Mucosa of rectum (tissue), 2 donors: ENCODE results near the gene FKBP6.
A peak's percentile ranks its signal among the peaks of the same experiment; 100 is the strongest.
"Not testable (repeated sequence)": the region's sequence is repeated elsewhere in the genome, so short reads cannot be mapped to it uniquely, and the experiment has no call there.

Experiments
- H3K27ac ChIP-seq, 2 donors: one replicate each; pipeline ENCODE4 v1.7.0; 2013; ENCODE audit warnings: inconsistent platforms in 2 of 2, low read depth in 2 of 2, low read length in 2 of 2
- H3K27me3 ChIP-seq, 2 donors: one replicate each; pipeline ENCODE4 v1.7.0; 2013; ENCODE audit warnings: low read length in 2 of 2; ENCODE audit not compliant: control insufficient read depth in 2 of 2, insufficient read depth in 2 of 2
- H3K36me3 ChIP-seq, 2 donors: one replicate each; pipeline ENCODE4 v1.7.0; 2013; ENCODE audit warnings: low read length in 2 of 2; ENCODE audit not compliant: control insufficient read depth in 2 of 2, insufficient read depth in 2 of 2
- H3K4me1 ChIP-seq, 2 donors: one replicate each; pipeline ENCODE4 v1.7.0; 2013; ENCODE audit warnings: low read length in 2 of 2, mild to moderate bottlenecking in 1 of 2; ENCODE audit not compliant: control insufficient read depth in 2 of 2, insufficient read depth in 2 of 2
- H3K4me3 ChIP-seq, 2 donors: one replicate each; pipeline ENCODE4 v1.7.0; 2013; ENCODE audit warnings: low read length in 2 of 2
- H3K9ac ChIP-seq, 2 donors: one replicate each; pipeline ENCODE4 v1.7.0; 2013; ENCODE audit warnings: low read length in 2 of 2, low read depth in 1 of 2, mild to moderate bottlenecking in 1 of 2
- H3K9me3 ChIP-seq, 2 donors: one replicate each; pipeline ENCODE4 v1.7.0; 2013; ENCODE audit warnings: low read length in 2 of 2; ENCODE audit not compliant: control insufficient read depth in 2 of 2
- donor health status: healthy.
- donor health status: Normal muscosa, but diverticular disease.

FKBP6 gene

GRCh38 chr7:73327922-73328321 is at the start of gene FKBP6, which contains the start of gene TRIM50:
FKBP6 (plus strand) TSS chr7:73328161; CDS start chr7:73328429, 268 bp downstream.
TRIM50 (minus strand) TSS chr7:73328082; CDS start chr7:73324787, 3,295 bp downstream.
- H3K36me3 ChIP-seq, H3K4me1 ChIP-seq, H3K9me3 ChIP-seq, H3K27ac ChIP-seq, H3K9ac ChIP-seq, H3K27me3 ChIP-seq, H3K4me3 ChIP-seq: not testable (repeated sequence)

- H3K4me1 ChIP-seq, H3K9ac ChIP-seq, H3K27me3 ChIP-seq, H3K27ac ChIP-seq, H3K4me3 ChIP-seq, H3K36me3 ChIP-seq, H3K9me3 ChIP-seq: not testable (repeated sequence)
Observed at GRCh38 chr7:73297235-73297634, 30.7 kb upstream of the FKBP6 start.

GRCh38 chr7:73297706-73298105 is 30.3 kb upstream of the FKBP6 start:
- H3K27me3 ChIP-seq, H3K4me1 ChIP-seq, H3K27ac ChIP-seq, H3K36me3 ChIP-seq, H3K4me3 ChIP-seq, H3K9me3 ChIP-seq, H3K9ac ChIP-seq: not testable (repeated sequence)

- H3K4me3 ChIP-seq, H3K9ac ChIP-seq, H3K27me3 ChIP-seq, H3K9me3 ChIP-seq, H3K27ac ChIP-seq, H3K4me1 ChIP-seq: not testable (repeated sequence)
- H3K36me3 ChIP-seq: peaks cover 9 to 12% of the 10 kb centered on the region in 2 donors
Observed at GRCh38 chr7:73299812-73300211, 28.1 kb upstream of the FKBP6 start.

- H3K27me3 ChIP-seq, H3K4me3 ChIP-seq, H3K27ac ChIP-seq, H3K9me3 ChIP-seq, H3K9ac ChIP-seq, H3K4me1 ChIP-seq: not testable (repeated sequence)
- peaks cover 15 to 17% of the 10 kb centered on the region in 2 donors for H3K36me3 ChIP-seq
Observed at GRCh38 chr7:73301108-73301507, 26.9 kb upstream of the FKBP6 start.

- not testable (repeated sequence) for H3K27me3 ChIP-seq, H3K9me3 ChIP-seq, H3K4me1 ChIP-seq, H3K9ac ChIP-seq, H3K4me3 ChIP-seq, H3K27ac ChIP-seq
- peaks cover 24 to 25% of the 10 kb centered on the region in 2 donors for H3K36me3 ChIP-seq
Observed at GRCh38 chr7:73302846-73303245, 25.1 kb upstream of the FKBP6 start.

GRCh38 chr7:73303546-73303945 is 24.4 kb upstream of the FKBP6 start:
- no peak overlapping the region for H3K27ac ChIP-seq
- no peaks in the 10 kb centered on the region for H3K27me3 ChIP-seq
- no peaks in the 10 kb centered on the region for H3K9me3 ChIP-seq
- H3K4me1 ChIP-seq: peaks cover 0 to 8% of the 10 kb centered on the region in 2 donors
- H3K4me3 ChIP-seq: no peak overlapping the region
- H3K9ac ChIP-seq: no peak overlapping the region
- H3K36me3 ChIP-seq: peaks cover 24 to 25% of the 10 kb centered on the region in 2 donors

GRCh38 chr7:73304071-73304470 is 23.9 kb upstream of the FKBP6 start:
- Histone ChIP-seq H3K4me1 (peaks cover 0 to 9% of the 10 kb centered on the region in 2 donors), H3K9ac (no peak overlapping the region), H3K4me3 (no peak overlapping the region), H3K9me3 (no peaks in the 10 kb centered on the region), H3K27ac (no peak overlapping the region), H3K27me3 (no peaks in the 10 kb centered on the region), H3K36me3 (peaks cover 24 to 25% of the 10 kb centered on the region in 2 donors)

GRCh38 chr7:73304612-73305387 is 23.2 kb upstream of the FKBP6 start:
- H3K4me3 ChIP-seq, H3K9me3 ChIP-seq, H3K27me3 ChIP-seq, H3K9ac ChIP-seq, H3K27ac ChIP-seq: not testable (repeated sequence)
- Histone ChIP-seq H3K4me1 (peaks cover 0 to 13% of the 10 kb centered on the region in 2 donors), H3K36me3 (peaks cover 24 to 25% of the 10 kb centered on the region in 2 donors)

GRCh38 chr7:73307436-73307835 is 20.5 kb upstream of the FKBP6 start:
- H3K4me1 ChIP-seq: peaks cover 0 to 13% of the 10 kb centered on the region in 2 donors
- no peak overlapping the region for H3K27ac ChIP-seq
- H3K9me3 ChIP-seq: no peaks in the 10 kb centered on the region
- H3K36me3 ChIP-seq: peaks cover 24 to 25% of the 10 kb centered on the region in 2 donors
- no peaks in the 10 kb centered on the region for H3K27me3 ChIP-seq
- no peak overlapping the region for H3K9ac ChIP-seq
- H3K4me3 ChIP-seq: peak overlapping the region in 1 of 2 donors; percentile 87
